ENCODE data around the gene HES5.

Gene HES5

DNA sequence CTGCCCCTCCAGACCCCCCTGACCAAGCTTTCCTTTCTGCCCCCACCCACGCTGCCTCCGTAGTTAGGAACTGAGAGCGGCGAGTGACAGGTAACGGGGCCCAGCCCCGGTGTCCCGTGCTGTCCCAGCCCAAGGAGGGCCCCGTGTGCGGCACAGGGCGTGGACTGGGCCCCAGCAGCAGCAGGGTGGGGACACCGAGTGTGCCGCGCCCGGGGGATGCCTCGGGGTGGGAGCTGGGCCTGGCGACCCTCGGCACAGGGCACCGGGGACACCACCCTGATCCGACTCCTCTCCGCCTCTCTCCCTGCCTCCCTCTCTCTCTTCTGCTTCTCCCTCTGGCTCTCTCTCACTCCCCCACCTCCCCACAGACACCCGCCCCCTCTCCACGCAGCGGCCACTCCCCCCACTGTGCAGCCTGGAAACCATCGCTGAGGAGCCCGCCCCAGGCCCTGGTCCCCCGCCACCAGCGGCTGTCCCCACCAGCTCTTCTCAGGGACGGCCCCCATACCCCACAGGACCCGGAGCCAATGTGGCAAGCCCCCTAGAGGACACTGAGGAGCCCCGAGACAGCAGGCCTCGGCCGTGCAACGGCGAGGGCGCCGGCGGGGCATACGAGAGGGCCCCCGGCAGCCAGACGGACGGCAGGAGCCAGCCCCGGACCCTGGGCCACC, 26.4 kb downstream of the HES5 start:
- H3F3A ChIP-seq (ENCODE audit: control insufficient read depth, insufficient read depth), result no peaks in the 10 kb centered on the region
- TF ChIP-seq, protein P1, sequence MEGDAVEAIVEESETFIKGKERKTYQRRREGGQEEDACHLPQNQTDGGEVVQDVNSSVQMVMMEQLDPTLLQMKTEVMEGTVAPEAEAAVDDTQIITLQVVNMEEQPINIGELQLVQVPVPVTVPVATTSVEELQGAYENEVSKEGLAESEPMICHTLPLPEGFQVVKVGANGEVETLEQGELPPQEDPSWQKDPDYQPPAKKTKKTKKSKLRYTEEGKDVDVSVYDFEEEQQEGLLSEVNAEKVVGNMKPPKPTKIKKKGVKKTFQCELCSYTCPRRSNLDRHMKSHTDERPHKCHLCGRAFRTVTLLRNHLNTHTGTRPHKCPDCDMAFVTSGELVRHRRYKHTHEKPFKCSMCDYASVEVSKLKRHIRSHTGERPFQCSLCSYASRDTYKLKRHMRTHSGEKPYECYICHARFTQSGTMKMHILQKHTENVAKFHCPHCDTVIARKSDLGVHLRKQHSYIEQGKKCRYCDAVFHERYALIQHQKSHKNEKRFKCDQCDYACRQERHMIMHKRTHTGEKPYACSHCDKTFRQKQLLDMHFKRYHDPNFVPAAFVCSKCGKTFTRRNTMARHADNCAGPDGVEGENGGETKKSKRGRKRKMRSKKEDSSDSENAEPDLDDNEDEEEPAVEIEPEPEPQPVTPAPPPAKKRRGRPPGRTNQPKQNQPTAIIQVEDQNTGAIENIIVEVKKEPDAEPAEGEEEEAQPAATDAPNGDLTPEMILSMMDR (IDR thresholded peaks at IDR 0.05; ENCODE audit: low read depth, low read length, poor library complexity, severe bottlenecking), result no peak
- TF ChIP-seq EZH2phosphoT487 (IDR thresholded peaks at IDR 0.05; ENCODE audit: borderline replicate concordance, low read length), result no peak
- H3K4me3 ChIP-seq (ENCODE audit: low read length), result no peak overlapping the region
- no peaks in the 10 kb centered on the region for H3K9me2 ChIP-seq (replicated peaks; ENCODE audit: control insufficient read depth, low read length)
- peaks cover 4% of the 10 kb centered on the region; the same call in 1 of the 2 replicates for H3K36me3 ChIP-seq (ENCODE audit: control insufficient read depth, low read length)
- no peaks in the 10 kb centered on the region for H3K27me3 ChIP-seq (ENCODE audit: control insufficient read depth, low read length)
- H3K79me2 ChIP-seq (ENCODE audit: control insufficient read depth, low read length), result no peaks in the 10 kb centered on the region
- H4K20me1 ChIP-seq (ENCODE audit: control insufficient read depth, insufficient read depth, low read depth, low read length), result no peaks in the 10 kb centered on the region
- H3K4me2 ChIP-seq (ENCODE audit: low read length), result no peak overlapping the region
- no peak overlapping the region for H3K27ac ChIP-seq (ENCODE audit: low read depth, low read length)
- no peaks in the 10 kb centered on the region for H3K9me3 ChIP-seq (ENCODE audit: control insufficient read depth, insufficient read depth, low read length)
- peaks cover 14% of the 10 kb centered on the region for H3K4me1 ChIP-seq (ENCODE audit: control insufficient read depth, low read length)

DNA sequence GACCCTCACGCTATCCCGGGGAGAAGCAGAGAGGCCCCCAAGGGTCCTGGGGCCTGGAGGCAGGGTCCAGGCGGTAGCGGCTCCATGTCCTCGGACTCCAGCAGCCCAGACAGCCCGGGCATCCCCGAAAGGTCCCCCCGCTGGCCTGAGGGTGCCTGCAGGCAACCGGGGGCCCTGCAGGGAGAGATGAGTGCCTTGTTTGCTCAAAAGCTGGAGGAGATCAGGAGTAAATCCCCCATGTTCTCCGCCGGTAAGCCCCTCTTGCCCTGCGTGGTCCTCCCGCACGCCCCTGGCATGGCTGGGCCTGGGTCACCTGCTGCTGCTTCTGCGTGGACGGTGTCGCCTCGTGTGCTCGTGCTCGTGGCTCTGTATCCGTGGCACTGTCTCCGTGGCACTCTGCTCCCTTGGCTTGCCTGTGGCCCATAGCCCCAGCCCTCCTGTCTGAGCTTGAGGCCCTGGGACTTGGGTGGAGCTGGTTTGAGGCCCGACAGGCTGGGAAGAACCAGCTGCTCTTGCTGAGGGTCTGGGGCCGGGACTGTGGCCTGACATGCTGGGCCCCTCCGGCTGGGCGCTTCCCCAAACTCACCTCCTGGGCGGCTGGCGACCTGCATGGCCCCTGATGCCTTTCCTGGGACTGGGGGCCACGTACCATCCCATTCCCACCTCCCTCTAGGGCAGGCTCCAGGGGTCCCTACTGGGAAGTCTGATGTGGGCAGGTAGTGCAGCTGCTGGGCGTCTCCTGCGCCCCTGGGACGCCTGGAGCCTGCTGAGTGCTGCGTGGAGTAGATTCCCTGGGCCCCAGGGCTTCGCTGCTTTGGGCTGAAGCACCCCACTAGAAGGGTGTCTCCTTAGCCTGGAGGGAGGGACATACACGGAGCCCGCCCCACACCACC, 27.2 kb downstream of the HES5 start:
- Histone ChIP-seq H3K27ac (ENCODE audit: low read depth, low read length) (no peak overlapping the region), H3K4me1 (ENCODE audit: control insufficient read depth, low read length) (peaks cover 14% of the 10 kb centered on the region), H3K36me3 (ENCODE audit: control insufficient read depth, low read length) (peaks cover 2% of the 10 kb centered on the region; the same call in 1 of the 2 replicates), H3K79me2 (ENCODE audit: control insufficient read depth, low read length) (no peaks in the 10 kb centered on the region), H3K4me2 (ENCODE audit: low read length) (no peak overlapping the region), H3K9me2 (replicated peaks; ENCODE audit: control insufficient read depth, low read length) (no peaks in the 10 kb centered on the region), H3F3A (ENCODE audit: control insufficient read depth, insufficient read depth) (no peaks in the 10 kb centered on the region), H4K20me1 (ENCODE audit: control insufficient read depth, insufficient read depth, low read depth, low read length) (no peaks in the 10 kb centered on the region), H3K9me3 (ENCODE audit: control insufficient read depth, insufficient read depth, low read length) (no peaks in the 10 kb centered on the region), H3K27me3 (ENCODE audit: control insufficient read depth, low read length) (no peaks in the 10 kb centered on the region), H3K4me3 (ENCODE audit: low read length) (no peak overlapping the region)
- no peak for TF ChIP-seq EZH2phosphoT487 (IDR thresholded peaks at IDR 0.05; ENCODE audit: borderline replicate concordance, low read length)
- TF ChIP-seq, protein P1 (IDR thresholded peaks at IDR 0.05; ENCODE audit: low read depth, low read length, poor library complexity, severe bottlenecking), result no peak

DNA sequence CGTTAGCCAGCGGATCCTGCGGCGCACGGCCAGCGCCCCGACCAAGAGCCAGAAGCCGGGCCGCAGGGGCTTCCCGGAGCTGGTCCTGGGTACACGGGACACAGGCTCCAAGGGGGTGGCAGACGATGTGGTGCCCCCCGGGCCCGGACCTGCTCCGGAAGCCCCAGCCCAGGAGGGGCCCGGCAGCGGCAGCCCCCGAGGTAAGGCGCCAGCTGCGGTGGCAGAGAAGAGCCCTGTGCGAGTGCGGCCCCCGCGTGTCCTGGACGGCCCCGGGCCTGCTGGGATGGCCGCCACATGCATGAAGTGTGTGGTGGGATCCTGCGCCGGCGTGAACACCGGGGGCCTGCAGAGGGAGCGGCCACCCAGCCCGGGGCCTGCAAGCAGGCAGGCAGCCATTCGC, 27.9 kb downstream of the HES5 start:
- H3K9me2 ChIP-seq (replicated peaks; ENCODE audit: control insufficient read depth, low read length), result no peaks in the 10 kb centered on the region
- TF ChIP-seq, protein P1 (IDR thresholded peaks at IDR 0.05; ENCODE audit: low read depth, low read length, poor library complexity, severe bottlenecking), result no peak
- peaks cover 20% of the 10 kb centered on the region for H3K4me1 ChIP-seq (ENCODE audit: control insufficient read depth, low read length)
- H4K20me1 ChIP-seq (ENCODE audit: control insufficient read depth, insufficient read depth, low read depth, low read length), result no peaks in the 10 kb centered on the region
- no peaks in the 10 kb centered on the region for H3F3A ChIP-seq (ENCODE audit: control insufficient read depth, insufficient read depth)
- H3K79me2 ChIP-seq (ENCODE audit: control insufficient read depth, low read length), result no peaks in the 10 kb centered on the region
- no peaks in the 10 kb centered on the region; the same call in 1 of the 2 replicates for H3K36me3 ChIP-seq (ENCODE audit: control insufficient read depth, low read length)
- no peak overlapping the region for H3K27ac ChIP-seq (ENCODE audit: low read depth, low read length)
- no peaks in the 10 kb centered on the region for H3K9me3 ChIP-seq (ENCODE audit: control insufficient read depth, insufficient read depth, low read length)
- no peaks in the 10 kb centered on the region for H3K27me3 ChIP-seq (ENCODE audit: control insufficient read depth, low read length)
- no peak overlapping the region for H3K4me3 ChIP-seq (ENCODE audit: low read length)
- H3K4me2 ChIP-seq (ENCODE audit: low read length), result no peak overlapping the region
